Hindlimb muscle (tissue), 1 donor: Measurements from ENCODE around the gene SLC6A15. TPM values are rescaled to one million over a fixed set of nuclear protein-coding genes. Genes with fewer than 3 reads are reported as not detected.

Experiments used
- DNase-seq: peaks from one replicate; pipeline ENCODE4 v3.0.0-alpha.2; 2013
- polyA plus RNA-seq: library from polyadenylated mRNA; unstranded; fragments of 120-200 nt; gene quantifications from one replicate; pipeline ENCODE4 v1.2.1, GENCODE V29; 2013; ENCODE audit not compliant: insufficient read length

The SLC6A15 gene
- polyA plus RNA-seq, 1 donor: 2.9 TPM

GRCh38 chr12:84874125-84874824 is 38.3 kb downstream of the SLC6A15 start:
- DNase-seq: peak; percentile 38

DNA sequence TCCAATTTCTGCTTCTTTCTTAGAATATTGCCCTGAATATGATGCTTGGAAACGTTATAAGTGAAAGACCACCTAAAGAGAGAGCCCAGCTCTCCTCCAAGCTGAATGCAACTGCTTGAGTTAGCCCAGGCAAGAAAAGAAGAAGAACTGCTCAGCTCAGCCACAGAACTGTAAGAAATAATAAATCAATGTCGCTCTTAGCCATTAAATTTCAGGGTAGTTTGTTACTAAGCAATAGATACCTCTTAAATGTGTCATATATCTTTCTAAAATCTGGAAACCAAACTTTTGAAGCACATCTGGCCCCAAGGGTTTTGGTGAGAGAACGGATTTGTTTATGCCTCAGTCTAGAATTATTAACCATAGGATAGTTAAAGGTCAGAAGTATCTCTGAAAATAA is 50.4 kb downstream of the SLC6A15 start:
- DNase-seq: no peak

DNA sequence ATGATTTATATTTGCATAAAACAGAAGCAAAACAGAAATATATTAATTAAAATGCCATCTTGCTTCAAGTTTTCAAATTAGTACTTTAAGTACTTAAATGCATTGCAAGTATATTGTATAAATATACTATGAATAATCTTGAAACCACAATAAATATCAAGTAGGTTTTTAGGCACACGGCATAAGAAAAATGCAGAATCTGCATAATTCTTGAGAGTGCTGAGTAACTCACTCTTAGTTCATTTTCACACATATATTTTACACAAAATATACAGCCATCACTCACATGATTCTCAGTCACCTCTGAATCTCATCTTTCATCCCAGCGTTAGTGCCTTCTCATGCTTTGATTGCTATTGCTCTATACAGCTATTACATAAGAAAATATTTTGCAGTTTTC is 51.9 kb downstream of the SLC6A15 start:
- DNase-seq: no peak

- no peak for DNase-seq
These were observed 53.8 kb downstream of the SLC6A15 start for GRCh38 chr12:84858796-84859195.

DNA sequence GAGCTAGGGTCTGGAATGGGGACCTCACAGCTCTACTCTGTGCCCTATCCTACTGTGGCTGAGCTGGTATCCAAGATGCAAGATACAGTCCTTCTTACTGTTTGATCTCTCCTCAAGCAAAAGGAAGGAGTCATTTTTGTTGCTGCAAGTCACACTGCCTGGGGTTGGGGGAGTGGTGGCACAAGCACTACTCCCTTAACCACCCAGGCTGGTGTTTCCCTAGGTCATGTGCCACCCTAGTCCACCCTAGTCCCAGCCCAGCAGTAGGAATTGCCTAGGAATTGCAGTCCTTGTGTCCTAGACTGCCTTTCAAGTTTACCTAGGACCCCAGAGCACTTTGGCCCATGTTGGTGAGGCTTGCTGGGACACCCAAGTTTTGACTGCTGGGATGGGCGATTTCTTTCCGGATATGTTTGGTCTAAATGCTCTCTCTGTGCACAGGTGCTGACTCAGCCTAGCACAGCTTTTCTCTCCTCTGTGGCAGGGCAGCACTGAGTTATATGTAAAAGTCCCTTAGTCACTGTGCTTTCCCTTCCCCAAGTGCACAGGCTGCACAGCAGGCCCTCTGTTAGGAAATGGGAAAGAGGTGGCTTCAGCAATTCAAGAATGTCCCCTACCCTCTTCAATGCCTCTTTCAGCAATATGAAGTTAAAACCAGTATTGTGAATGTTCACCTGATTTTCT is 54.9 kb downstream of the SLC6A15 start:
- no peak for DNase-seq

GRCh38 chr12:84856156-84856900 is 56.3 kb downstream of the SLC6A15 start:
- DNase-seq: no peak

- no peak for DNase-seq
These were observed 68.9 kb downstream of the SLC6A15 start for GRCh38 chr12:84843593-84844144.

- peak; percentile 55 for DNase-seq
These were observed 70.1 kb downstream of the SLC6A15 start for GRCh38 chr12:84842406-84843013.

DNA sequence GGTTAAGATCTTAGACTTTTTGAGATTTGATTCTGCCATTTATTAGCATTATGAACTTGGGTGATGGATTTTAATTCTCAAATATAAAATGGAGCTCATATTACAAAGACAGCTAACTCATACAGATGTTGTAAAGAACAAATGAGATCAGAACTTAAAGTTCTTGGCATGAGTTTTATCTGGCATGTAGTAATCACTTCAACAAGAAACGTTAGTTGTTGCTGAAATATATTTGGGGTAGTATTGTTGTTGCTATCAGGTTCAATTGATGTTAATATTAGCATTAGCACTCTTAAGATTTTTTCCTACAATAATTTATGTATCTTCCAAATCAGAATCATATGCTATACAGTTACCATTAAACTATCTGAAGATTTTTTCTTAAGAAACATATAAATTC is 71.0 kb downstream of the SLC6A15 start:
- peak; percentile 8 for DNase-seq

- no peak for DNase-seq
These were observed 72.2 kb downstream of the SLC6A15 start for GRCh38 chr12:84840356-84840755.

GRCh38 chr12:84826925-84827324 is 85.7 kb downstream of the SLC6A15 start:
- DNase-seq: no peak

DNA sequence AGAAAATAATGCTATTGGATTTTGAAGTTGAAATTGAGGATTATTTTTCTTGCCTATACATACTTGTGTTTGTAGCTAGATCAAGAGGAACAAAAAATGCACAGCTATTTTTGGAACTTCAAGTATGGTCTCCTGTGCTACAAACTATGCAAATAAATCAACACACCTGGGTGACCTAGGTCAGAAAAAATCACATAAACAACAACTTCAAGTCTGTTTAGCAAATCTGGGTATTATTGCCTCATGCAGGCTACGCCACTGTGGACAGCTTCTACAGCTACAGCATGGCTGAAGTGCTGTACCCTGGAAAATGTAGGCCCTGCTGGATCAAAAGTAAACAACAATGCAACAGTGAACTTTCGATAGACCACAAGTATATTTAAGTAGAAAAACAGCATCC is 87.5 kb downstream of the SLC6A15 start:
- no peak for DNase-seq

DNA sequence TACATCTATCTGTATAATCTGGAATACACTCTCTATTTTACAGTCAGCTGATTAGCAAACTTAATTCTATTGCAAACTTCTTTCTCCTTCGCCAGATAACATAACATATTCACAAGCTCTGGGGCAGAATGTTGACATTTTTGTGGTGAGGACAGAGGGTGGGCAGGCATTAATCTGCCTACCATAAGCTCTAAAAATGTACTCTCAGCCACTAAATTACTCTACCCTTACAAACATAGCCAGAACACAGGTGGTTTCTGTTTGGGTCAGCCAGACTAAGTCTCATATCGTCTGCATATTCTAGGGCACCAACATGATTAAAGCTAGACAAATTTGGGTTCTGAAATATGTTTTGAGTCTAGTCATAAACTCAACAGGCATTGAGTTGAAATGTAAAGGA is 90.1 kb downstream of the SLC6A15 start:
- no peak for DNase-seq

DNA sequence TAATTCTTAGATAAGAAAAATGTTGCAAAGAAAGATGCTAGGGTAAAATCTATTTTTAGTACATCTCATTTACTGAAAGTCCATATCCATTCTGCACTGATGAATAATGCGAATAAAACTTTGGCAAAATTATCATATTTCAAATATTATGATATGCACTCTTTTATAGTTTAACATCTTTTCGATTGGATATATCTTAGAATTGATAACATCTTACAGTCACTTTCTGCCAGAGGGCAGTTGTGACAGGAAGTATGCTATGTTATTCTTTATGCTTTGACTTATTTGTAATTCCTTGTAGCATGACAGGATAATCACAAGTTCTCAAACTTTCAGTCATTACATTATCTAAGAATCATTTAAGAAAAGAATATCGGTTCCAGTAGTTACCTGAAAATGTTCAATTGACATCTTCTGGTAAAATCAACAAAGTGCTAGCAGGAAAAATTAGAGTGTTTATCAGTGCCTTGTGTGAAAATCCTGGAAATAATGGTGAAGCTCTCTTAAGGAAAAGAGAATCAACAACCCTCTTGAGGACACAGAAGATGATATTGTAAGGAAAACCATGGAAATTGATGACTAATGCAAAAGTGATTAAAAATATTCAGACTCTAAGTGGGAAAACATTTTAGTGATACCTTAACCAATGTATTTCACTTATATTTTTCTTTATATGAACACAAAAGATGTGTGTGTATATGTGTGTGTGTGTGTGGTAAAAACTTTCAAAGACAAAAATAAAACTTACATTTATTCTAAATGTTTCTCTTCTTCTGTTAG is 95.5 kb downstream of the SLC6A15 start:
- no peak for DNase-seq

- no peak for DNase-seq
These were observed 97.8 kb downstream of the SLC6A15 start for GRCh38 chr12:84814664-84815245.

GRCh38 chr12:84813780-84814663 is 98.6 kb downstream of the SLC6A15 start:
- DNase-seq: no peak

DNA sequence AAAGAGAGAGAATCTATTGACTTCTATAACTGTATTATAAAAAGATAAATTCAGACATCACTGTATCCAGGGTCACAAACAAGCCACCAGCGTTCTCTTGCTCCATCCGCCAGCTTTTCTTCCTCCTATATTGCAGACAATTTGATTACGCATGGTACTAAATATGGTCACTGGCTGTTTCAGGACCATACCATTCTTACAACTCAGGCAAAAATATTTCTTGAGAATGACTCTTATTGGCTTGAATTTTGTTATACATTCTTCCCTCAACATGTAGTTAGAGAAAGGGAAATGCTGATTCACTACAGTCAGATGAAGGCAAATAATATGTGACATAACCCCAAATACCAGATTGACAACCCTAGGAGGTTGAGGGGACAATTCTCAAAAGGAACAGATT is 101.3 kb downstream of the SLC6A15 start:
- no peak for DNase-seq

DNA sequence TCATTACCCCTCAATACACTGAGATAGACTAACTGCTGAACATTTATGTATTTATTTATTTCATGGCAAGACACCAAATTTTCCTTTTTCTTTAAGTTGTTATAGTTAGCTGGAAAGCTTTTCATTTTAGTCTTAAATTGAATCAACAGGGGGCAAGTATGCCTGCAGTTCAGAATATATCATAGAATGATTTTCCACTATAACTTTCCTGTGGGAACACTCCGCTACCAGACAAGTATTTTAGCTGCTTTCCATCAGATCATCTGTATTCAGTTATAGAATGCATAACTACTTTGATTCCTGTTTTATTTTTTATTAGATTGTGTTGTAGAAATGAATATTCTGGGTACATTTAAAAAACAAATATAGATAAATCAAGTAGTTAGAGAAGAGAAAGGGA is 102.0 kb downstream of the SLC6A15 start:
- peak; percentile 48 for DNase-seq
